Measurements from ENCODE around the gene PHACTR3.

DNA sequence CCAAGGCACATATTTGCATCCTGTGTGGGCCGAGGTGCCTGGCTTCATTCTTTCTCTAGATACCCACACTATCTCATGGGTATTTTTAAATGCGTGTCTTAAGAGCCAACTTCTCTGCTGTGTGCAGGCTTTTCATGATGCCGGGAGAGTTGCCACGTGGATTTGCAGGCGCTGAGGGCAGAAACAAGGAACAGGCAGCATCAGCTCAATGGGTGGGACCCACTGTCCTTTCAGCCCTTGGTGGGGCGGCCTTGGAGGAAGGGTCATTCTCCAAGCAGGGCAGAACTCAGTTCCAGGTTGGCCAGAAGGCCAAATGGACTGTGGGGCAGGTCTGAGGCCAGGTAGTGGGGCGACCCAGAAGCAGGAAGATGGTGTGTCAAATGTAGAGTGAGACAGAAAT is 84.7 kb downstream of the PHACTR3 start:
- TF ChIP-seq, protein P1, sequence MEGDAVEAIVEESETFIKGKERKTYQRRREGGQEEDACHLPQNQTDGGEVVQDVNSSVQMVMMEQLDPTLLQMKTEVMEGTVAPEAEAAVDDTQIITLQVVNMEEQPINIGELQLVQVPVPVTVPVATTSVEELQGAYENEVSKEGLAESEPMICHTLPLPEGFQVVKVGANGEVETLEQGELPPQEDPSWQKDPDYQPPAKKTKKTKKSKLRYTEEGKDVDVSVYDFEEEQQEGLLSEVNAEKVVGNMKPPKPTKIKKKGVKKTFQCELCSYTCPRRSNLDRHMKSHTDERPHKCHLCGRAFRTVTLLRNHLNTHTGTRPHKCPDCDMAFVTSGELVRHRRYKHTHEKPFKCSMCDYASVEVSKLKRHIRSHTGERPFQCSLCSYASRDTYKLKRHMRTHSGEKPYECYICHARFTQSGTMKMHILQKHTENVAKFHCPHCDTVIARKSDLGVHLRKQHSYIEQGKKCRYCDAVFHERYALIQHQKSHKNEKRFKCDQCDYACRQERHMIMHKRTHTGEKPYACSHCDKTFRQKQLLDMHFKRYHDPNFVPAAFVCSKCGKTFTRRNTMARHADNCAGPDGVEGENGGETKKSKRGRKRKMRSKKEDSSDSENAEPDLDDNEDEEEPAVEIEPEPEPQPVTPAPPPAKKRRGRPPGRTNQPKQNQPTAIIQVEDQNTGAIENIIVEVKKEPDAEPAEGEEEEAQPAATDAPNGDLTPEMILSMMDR (IDR thresholded peaks at IDR 0.05), result no peak
- no peak for TF ChIP-seq POLR2A (IDR thresholded peaks at IDR 0.05)
- TF ChIP-seq EP300 (IDR thresholded peaks at IDR 0.05), result no peak
- no peak for TF ChIP-seq POLR2AphosphoS5 (IDR thresholded peaks at IDR 0.05)

All from suprapubic skin (tissue), 4 donors.